ENCODE measurements around the gene HJURP. TPM values are rescaled to one million over a fixed set of nuclear protein-coding genes. Genes with fewer than 3 reads are reported as not detected.

The HJURP gene
- polyA plus RNA-seq, 1 experiment: 12.2 TPM

DNA sequence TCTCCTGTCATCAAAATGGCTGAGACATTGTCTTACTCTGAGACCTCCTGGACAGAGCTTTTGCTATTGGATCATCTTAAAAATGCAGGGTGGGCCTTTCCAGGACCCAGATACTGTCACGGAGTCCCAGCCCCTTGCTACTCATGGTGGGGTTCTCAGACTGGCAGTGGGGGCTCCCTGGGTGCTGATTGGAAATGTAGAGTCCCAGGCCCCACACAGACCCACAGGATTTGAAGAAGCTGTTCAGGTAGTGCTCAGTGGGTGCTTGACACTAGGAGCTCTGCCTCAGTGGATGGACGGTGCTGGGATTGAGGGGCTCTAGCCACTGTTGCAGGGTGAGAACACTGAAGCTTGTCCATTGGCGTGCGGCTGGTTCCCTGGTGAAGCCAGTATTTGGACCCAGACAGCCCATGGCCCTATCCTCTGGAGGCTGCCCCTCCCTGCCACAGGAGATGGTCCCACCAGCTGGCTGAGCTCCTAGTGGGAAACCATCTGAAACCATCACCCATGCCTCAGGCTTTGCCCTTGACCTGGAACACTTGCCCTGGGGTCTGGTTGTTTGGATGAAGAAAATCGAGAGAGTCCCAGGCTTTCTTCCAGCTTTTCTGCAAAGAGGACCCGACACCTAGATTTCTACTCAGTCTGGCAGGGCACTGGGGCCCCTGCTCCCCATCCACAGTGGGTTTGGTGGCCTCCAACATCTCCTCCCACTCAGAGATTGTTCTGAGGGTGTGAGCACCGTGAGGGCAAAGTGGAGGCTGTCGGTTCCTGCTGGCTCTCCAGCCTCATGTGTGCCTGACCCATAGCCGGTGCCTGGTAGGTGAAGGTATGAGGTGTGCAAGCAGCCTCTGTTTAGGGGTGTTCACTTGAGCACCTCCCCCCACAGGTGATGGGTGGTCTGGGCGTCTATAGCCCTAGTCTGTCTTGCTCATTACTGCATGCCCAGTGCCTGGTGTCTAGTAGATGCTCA lies 46.1 kb downstream of the HJURP start:
- CTCF ChIA-PET: no interaction called here
- TF ChIP-seq, protein P1, sequence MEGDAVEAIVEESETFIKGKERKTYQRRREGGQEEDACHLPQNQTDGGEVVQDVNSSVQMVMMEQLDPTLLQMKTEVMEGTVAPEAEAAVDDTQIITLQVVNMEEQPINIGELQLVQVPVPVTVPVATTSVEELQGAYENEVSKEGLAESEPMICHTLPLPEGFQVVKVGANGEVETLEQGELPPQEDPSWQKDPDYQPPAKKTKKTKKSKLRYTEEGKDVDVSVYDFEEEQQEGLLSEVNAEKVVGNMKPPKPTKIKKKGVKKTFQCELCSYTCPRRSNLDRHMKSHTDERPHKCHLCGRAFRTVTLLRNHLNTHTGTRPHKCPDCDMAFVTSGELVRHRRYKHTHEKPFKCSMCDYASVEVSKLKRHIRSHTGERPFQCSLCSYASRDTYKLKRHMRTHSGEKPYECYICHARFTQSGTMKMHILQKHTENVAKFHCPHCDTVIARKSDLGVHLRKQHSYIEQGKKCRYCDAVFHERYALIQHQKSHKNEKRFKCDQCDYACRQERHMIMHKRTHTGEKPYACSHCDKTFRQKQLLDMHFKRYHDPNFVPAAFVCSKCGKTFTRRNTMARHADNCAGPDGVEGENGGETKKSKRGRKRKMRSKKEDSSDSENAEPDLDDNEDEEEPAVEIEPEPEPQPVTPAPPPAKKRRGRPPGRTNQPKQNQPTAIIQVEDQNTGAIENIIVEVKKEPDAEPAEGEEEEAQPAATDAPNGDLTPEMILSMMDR (IDR thresholded peaks at IDR 0.05; ENCODE audit: low read depth, low read length): no peak

DNA sequence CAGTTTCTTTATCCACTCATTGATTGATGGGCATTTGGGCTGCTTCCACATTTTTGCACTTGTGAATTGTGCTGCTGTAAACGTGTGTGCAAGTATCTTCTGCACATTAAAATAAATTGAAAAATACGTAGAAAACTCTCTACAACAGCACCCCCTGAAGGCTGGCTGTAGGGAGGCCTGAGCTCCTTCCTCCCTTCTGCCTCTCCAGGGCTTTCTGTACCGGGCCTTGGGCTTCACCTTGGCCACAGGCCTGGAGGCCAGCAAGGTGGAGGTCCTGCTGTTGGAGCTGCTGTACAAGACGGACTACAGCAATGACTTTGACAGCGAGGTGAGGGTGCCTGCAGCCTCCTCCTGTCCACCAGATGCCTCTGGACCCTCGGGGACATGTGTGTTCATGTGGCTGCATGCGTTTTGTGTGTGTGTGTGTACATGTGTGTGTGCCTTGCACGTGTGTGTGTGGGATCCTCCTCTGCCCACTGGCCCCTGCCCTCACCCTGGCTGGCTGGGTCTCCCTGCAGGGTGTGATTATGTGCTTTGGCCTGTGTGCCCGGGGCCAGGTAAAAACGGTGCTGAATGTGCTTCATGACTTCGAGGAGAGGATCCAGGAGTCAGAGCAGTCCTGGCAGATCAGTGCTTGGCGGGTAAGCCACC lies 47.0 kb downstream of the HJURP start:
- H3K27ac ChIP-seq (ENCODE audit: low read depth, low read length): no peak overlapping the region
- ChIA-PET POLR2A (no interaction called here), CTCF (no interaction called here)
- H3K9me3 ChIP-seq (ENCODE audit: control insufficient read depth, insufficient read depth, low read length): peaks cover 5% of the 10 kb centered on the region; the same call in 1 of the 2 replicates
- TF ChIP-seq, protein P1 (IDR thresholded peaks at IDR 0.05; ENCODE audit: low read depth, low read length): no peak
- DNase-seq (ENCODE audit: low read depth, low spot score): no peak
- H3K27me3 ChIP-seq (ENCODE audit: control insufficient read depth, insufficient read depth, low read length): peaks cover 13% of the 10 kb centered on the region
- H3K4me3 ChIP-seq (ENCODE audit: low read depth, low read length): no peak overlapping the region

More for the DNA sequence above, 46.1 kb downstream of the HJURP start:
- peaks cover 5% of the 10 kb centered on the region; the same call in 1 of the 2 replicates for H3K9me3 ChIP-seq (ENCODE audit: control insufficient read depth, insufficient read depth, low read length)
- H3K27me3 ChIP-seq (ENCODE audit: control insufficient read depth, insufficient read depth, low read length): peaks cover 13% of the 10 kb centered on the region
- DNase-seq (ENCODE audit: low read depth, low spot score): no peak
- POLR2A ChIA-PET: no interaction called here
- H3K4me3 ChIP-seq (ENCODE audit: low read depth, low read length): no peak overlapping the region
- no peak overlapping the region for H3K27ac ChIP-seq (ENCODE audit: low read depth, low read length)

DNA sequence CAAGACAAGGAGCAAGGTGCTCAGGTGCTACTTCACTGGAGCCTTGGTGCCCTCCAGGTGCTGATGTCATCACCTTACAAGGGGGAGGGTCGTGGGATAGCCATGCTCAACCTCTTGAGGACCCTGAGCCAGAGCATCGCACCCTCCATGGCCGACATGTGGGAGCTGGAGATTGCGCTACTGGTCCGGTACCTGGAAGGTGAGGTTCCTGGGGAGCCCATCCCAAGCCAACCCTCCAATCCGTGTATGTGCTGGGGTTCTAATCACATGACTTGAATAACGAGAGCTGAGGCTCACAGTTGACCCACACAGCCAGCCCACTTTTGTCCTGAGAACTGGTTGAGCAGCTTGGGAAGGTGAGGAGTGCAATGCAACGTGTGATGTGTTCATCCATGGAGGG lies 50.3 kb downstream of the HJURP start:
- peaks cover 7% of the 10 kb centered on the region for H3K27me3 ChIP-seq (ENCODE audit: control insufficient read depth, insufficient read depth, low read length)
- ChIA-PET CTCF (no interaction called here), POLR2A (no interaction called here)
- H3K9me3 ChIP-seq (ENCODE audit: control insufficient read depth, insufficient read depth, low read length): peaks cover 5% of the 10 kb centered on the region; the same call in 1 of the 2 replicates
- H3K27ac ChIP-seq (ENCODE audit: low read depth, low read length): no peak overlapping the region
- TF ChIP-seq, protein P1 (IDR thresholded peaks at IDR 0.05; ENCODE audit: low read depth, low read length): no peak
- no peak overlapping the region for H3K4me3 ChIP-seq (ENCODE audit: low read depth, low read length)
- DNase-seq (ENCODE audit: low read depth, low spot score): no peak

DNA sequence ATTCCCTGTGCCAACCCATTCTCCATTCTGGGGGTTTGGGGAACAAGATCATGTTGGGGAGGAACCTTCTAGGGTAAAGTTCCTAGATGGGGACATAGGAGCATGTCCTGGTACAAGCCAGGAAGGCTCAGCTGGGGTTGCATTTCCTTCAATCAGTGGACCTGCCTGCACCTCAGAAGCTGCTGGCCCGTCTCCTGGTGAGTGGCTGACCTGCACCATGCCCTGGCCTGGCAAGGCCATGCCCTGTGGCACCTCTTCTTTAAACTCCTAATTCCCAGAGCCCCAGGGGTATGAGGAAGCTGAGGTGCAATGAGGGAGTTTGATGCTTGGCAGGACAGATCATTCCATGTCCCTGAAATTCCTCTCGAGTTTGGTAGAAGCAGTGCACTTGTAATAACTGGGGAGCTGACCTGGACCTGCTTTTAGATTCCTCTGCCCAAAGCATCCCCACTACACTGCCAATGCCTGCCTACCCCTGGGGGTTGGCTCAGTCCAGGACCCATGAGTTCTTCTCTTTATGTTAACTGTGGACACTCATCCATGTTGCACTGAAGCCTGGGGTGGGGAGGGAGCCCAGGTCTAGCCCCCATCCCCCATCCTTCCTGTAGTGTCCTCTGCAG lies 50.9 kb downstream of the HJURP start:
- H3K27me3 ChIP-seq (ENCODE audit: control insufficient read depth, insufficient read depth, low read length): peaks cover 6% of the 10 kb centered on the region
- no peak overlapping the region for H3K4me3 ChIP-seq (ENCODE audit: low read depth, low read length)
- DNase-seq (ENCODE audit: low read depth, low spot score): no peak
- CTCF ChIA-PET: no interaction called here
- H3K27ac ChIP-seq (ENCODE audit: low read depth, low read length): no peak overlapping the region
- TF ChIP-seq, protein P1 (IDR thresholded peaks at IDR 0.05; ENCODE audit: low read depth, low read length): no peak
- peaks cover 5% of the 10 kb centered on the region; the same call in 1 of the 2 replicates for H3K9me3 ChIP-seq (ENCODE audit: control insufficient read depth, insufficient read depth, low read length)
- POLR2A ChIA-PET: no interaction called here

All from AG04450 (cell line).